ENCODE data around the gene MED25.

The MED25 gene

GRCh38 chr19:49859682-49860335, 41.7 kb downstream of the MED25 start:
- DNase-seq, result no peak

GRCh38 chr19:49860336-49861102, 42.4 kb downstream of the MED25 start:
- no peak for DNase-seq

DNA sequence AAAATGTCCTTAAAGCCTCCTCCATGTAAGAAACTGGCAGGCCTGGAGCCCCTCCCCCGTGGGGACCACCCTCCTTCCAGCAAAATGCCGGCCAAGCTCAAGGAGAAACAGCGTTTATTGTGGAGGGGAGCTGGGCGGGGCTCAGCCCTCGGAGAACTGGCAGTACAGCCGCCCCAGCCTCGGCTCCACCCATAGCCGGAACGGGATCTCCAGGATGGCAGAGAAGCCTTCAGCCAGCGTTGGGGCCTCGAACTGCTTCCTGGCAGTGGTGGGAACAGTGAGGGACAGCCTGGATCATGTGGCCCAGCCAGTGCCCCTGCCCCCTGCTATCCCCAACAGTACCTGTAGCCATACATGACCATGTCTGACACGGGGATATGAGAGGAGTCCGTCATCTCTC, 43.0 kb downstream of the MED25 start:
- DNase-seq, result no peak

DNA sequence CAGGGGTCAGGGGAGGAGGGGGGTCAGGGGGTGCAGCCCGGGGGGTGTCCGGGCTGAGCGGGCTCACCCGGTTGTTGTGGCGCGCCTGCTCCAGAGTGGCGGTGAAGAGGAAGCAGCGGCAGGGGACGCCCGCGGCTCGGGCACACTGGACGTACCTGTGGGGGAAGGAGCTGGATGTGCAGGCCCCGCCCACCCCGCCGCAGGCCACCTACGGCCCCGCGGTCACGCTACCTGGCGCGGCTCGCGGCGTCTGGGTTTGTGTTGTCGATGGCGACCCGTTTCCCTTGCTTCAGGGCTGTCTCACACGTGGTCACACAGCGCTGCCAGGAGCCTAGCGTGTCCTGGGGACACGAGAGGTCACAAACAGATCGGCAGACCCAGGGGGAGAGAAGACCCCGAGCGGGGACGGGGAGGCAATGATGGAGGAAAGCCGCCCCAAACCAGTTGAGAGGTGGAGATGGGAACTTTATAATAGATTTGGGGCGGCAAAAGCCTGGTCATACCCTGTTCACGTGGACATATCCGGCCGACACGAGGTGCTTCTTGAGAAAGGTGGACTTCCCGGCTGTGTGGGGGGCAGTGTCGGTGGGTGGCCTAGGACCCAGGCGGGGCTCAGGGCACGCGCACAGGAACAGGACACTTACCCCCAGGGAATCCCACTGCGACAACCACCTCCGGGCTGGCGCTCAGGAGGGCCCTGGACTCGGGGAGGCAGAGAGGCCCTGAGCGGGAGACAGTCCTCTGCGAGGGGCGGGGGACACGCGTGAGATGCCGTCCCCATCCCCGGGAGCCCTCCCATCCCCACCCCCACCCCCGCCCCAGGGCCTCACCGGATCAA, 43.7 kb downstream of the MED25 start:
- DNase-seq, result no peak

DNA sequence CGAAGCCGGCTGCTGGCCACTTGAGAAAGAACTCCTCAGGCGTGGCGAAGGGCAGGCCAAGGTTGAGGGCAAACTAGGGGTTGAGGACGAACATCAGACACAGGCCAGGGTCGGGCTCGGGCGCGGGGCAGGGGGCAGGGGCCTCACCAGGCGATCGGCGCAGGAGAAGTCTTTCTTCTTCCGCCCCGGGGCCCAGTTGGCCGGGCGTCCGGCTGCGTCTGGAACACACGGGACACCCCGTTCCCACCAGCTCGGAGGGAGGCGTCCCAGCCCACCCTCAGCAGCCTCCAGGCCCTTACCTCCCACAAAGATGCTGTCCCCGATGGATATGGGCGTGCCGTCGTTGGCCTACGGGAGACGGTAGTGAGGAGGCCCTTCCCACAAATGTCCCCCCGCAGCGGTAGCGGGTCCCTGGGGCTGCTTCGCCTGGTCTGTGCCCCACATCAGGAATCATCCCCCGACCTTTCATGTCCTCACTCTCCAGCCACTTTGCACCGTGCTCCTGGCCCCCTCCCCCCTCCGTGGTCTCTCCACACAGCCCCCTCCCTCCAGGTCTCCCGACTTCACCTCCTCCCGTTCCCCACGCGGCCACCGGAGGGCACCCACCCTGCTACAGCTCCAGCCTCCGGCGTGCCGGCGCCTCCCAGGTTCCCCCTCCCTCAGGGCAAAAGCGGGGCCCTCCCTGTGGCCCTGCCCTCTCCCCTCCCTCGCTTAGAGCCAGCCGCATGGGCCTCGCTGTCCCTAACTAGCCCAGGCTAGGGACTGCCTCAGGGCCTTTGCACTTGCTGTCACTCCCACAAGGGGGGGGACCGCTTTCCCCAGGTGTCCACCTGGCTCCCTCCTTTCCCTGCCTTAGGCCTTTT, 44.5 kb downstream of the MED25 start:
- DNase-seq, result no peak

DNA sequence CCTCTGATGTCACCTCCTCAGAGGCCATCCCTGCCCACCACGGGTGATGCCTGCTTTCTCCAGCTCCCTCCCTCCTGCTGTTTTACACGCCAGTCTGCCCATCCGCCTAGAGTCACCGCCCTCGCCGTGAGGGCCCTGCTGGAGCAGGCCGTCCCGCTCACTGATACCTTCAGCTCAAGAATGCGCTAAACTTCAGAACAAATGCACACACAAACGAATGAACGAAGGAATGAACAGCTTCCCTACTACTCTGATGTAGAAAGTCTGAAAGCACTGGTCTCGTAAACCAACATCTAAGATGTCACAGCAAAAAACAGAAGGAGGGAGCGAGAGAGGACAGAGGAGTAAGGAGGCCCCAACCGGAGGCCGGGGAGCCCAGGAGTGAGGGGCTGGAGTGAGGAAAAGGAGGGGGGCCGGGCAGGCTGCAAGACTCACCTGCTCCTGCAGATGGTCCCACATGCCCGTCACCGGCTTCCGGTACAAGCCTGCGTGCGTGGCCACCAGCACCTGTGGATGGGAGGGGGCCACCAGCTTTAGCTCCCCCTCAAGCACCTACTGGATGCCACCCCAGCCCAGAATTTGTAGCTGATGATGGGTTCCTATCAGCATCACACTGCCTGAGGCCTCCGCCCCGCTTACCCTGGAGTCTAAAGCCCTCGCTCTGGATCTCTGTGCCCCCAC, 45.3 kb downstream of the MED25 start:
- DNase-seq, result no peak

GRCh38 chr19:49863935-49864320, 45.8 kb downstream of the MED25 start:
- no peak for DNase-seq

DNA sequence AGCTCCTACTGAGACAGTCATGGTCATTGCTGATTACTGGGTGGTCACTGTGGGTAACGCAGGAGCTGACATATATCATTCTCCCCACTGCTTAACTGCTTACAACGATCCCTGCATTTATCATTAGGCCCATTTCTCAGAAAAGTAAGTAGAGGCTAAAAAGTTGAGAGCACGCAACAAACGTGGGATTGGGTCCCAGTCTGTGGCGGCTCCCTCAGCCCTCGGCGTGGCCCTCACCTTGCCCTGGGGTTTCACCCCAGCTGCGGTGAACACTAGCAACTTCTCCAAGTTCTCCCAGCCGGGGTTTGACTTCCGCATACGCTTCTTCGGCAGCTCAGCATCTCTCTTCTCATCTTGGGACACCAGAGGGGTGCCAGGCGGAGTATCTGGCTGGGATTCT, 46.8 kb downstream of the MED25 start:
- DNase-seq, result no peak

DNA sequence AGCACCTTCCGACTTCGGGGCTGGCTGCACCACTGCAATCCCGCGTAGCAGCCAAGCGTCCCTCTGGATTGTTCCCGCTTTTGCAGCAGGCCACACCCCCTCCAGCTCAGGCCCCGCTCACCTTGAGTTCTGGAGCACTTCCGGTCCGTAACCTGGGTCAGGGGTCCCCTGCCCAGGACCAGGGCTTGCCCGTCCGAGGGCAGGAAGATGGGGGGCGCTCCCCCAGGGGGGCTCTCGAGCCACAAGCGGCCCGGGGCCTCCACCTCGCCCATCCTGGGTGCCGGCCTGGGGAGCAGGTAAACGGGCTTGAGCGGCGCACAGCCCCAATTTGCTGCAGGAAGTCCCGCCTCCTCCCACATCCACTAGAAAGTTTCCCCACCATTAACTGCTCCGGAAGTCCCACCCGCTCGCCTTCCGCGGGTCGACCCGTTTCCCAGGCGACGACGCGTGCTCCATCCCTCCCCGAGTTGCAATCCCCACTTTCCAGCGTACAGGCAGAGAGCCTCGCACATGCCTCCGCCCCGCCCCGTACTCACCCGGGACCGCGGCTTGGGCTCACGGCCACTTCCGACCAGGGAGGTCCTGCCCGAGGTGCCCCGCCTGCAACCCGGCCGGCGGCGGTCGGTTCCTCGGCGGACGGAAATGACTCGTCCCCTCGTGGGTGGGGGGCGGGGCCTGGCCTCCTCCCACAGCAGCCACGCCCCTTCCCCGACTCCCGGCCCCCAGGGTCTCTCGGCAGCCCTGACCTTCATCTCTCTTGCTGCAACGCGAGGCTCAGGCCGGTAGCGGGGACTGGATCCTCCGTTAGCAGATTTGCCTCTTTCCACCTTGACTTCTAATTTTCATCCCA, 49.1 kb downstream of the MED25 start, which contains the start of gene PNKP:
Gene PNKP (minus strand): TSS at position 644 of the 850 bp plus-strand sequence. CDS start 372 bp downstream, at position 272.
- DNase-seq, result peak; percentile 74

DNA sequence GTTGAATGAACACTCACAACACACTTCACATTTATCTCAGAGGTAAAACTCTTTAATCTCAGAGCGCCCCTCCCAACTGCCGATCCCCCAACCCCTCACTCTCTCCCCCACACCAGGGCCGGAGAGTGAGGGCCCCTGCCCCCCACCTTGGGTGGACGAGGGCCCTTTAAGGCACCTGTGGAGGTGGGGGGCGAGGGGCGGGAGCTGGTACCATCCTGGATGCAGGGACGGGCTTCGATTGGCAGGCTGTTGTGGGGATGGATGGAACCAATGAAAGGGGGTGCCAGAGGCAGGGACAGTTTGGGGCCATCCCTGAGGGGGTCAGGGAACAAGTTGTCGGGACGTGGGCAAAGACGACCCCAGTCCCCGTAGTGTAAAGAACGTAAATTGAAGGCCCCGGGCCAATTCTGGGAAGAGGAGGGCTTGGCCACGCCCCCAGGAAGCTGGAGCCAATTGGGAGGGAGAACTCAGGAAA, 51.0 kb downstream of the MED25 start:
- no peak for DNase-seq

DNA sequence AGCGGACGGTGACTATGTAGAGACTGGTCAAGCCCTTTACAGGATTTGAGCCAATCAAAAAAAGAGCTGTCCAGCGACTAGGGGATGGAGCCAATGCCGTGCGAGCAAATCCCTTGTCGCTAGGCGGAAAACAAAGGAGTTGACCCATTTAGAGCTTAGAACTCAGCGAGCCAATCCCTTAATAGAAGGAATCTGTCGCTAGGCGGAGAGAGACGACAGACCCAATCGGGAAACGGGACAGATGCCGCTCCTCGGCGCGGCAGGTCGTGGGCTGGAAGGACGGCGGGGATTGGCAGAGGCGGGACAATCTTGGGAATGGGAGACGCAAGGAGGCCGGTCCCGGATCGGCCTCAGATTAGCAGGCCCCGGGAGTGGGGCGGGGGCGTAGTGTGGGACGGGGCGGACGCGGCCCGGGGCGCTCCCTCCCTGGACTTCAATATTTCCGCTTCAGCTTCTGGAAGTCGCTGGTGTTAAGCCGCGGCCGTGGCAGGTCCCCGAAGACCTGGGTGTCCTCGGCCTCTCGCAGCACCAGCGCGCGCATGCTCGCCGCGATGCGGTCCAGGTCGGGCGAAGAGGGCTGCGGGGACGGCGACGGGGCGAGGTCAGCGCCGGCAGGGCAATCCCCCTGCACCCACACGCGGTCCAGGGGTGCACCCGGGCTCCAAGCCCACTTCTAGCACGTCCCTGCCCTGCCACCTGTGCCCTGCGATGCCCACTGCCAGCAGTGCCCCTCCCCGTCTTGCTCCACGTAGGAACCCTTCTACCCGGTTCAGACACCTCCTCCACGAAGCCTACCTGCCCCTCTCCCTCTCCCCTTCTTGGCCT, 51.6 kb downstream of the MED25 start:
- DNase-seq, result peak; percentile 100

- DNase-seq, result no peak
Measured at GRCh38 chr19:49870309-49870901, 52.3 kb downstream of the MED25 start.

- DNase-seq, result no peak
Measured at GRCh38 chr19:49871349-49871985, 53.4 kb downstream of the MED25 start.

DNA sequence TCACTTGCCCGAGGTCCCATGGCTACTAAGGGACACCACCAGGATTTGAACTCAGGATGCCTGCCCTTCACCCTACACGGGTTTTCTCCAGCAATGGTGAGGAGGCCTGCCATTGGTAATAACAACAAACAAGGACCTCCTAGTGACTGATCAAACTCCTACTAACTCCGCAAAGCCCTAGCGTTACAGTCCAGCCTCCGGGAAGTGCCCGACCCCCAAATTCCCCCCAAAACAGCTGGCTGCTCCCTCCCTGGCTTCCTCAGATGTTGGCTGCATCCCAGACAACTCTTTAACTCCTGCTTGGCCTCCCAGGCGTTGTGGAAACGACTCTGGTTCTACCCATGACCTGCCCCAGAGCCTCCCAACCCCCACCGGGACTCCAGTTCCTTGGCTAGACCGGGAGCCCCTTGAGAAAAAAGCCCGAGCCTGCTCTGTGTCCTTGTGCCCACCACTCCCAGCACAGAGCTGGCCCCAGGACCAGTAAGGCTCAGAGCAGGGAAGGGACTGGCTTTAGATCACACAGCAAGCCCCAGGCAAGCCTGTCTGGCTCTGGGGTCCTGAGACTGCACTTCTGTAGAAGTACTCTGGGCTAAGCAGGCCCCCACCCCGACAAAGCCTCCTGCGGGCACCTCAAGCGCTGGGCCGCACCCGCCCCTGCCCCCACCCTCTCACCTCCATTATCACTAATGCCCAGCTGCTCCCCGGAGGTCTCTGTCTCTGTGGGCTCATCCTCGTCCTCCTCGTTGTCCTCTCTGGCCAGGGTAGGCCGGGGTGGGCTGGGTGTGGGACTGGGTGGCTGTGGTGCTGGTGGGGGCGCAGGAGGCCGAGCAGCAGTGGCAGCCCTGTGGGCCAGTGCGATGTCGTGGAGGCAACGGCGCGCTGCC, 54.4 kb downstream of the MED25 start:
- DNase-seq, result no peak

GRCh38 chr19:49873129-49873521, 55.0 kb downstream of the MED25 start:
- DNase-seq, result no peak

GRCh38 chr19:49873834-49874233, 55.7 kb downstream of the MED25 start:
- DNase-seq, result no peak

DNA sequence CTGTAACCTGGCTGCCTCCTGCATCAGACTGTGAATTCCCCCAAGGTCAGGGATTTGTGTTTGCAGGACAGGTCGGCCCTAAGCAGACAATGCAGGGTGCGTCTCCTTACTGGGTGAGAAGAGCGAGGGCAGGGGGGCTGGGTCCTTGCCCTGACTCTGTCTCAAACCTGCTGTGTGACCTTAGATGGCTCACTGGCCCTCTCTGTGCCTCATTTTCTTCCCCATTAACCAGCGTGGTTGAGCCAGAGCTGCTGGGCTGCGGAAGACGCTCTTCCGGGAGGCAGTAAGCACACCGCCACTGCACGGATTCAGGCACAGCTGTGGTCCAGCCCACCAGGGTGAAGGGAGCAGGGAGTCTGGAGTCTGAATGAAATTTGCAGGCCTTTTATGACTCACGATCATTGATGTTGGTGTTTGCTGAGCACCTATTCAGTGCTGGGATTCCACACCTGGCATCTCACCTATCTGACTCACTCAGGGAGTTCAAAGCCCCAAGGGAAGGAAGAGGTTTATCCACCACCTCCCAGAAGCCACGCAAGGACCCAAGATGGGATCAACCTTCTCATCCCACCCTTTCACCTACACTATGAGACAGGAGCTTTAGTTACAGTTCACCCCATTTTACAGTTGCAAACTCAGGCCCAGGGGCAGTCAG, 56.5 kb downstream of the MED25 start:
- no peak for DNase-seq
